AG10803 (cell line): ENCODE results near the gene AIFM3.

Source experiments
- DNase-seq: peaks from one replicate; pipeline ENCODE4 v3.0.0; 2010; ENCODE audit warnings: low read depth
- H3K4me3 ChIP-seq: 2 replicates; pipeline ENCODE4 v1.5.1; 2011; ENCODE audit warnings: mild to moderate bottlenecking, low read length, control low read depth
- CTCF ChIP-seq: conservative IDR thresholded peaks from 2 replicates; pipeline ENCODE4 v1.5.1; 2011; ENCODE audit warnings: mild to moderate bottlenecking, low read length, control low read depth, inconsistent platforms

Gene AIFM3

GRCh38 chr22:21015466-21016006 is 48.5 kb downstream of the AIFM3 start:
- no peak for TF ChIP-seq CTCF
- peak overlapping the region; percentile 69 for H3K4me3 ChIP-seq
- no peak for DNase-seq

GRCh38 chr22:21016644-21017420 is 49.8 kb downstream of the AIFM3 start:
- no peak for TF ChIP-seq CTCF
- DNase-seq = no peak
- no peak overlapping the region for H3K4me3 ChIP-seq

GRCh38 chr22:21018314-21018713 is 51.3 kb downstream of the AIFM3 start:
- H3K4me3 ChIP-seq = no peak overlapping the region
- no peak for DNase-seq
- no peak for TF ChIP-seq CTCF

- TF ChIP-seq CTCF = peak; percentile 48
- DNase-seq = no peak
- no peak overlapping the region for H3K4me3 ChIP-seq
These were observed 53.9 kb downstream of the AIFM3 start for GRCh38 chr22:21020802-21021429.

GRCh38 chr22:21022507-21022906 is 55.5 kb downstream of the AIFM3 start:
- no peak for TF ChIP-seq CTCF
- H3K4me3 ChIP-seq = no peak overlapping the region
- DNase-seq = no peak

GRCh38 chr22:21022955-21023614 is 56.0 kb downstream of the AIFM3 start:
- no peak for DNase-seq
- H3K4me3 ChIP-seq = no peak overlapping the region
- no peak for TF ChIP-seq CTCF
